Activated B cell treated with CpG ODN at 0.5 μM for 24 hours (primary cell): ENCODE results near the gene TXK. TPM values are rescaled to one million over a fixed set of nuclear protein-coding genes. Genes with fewer than 3 reads are reported as not detected.
A peak's percentile ranks its signal among the peaks of the same experiment; 100 is the strongest.

Experiments used
- ATAC-seq: fragments of 200-7000 bp; cut with Tn5 transposase; one replicate; pipeline ENCODE4 v1.10.0; 2021; ENCODE audit warnings: low read depth, mild to moderate bottlenecking, moderate library complexity
- CTCF ChIA-PET: fragments of 350-600 bp; sonication (Branson Sonifier 250); formaldehyde crosslinking; loops from one replicate; lab custom pipeline; 2021; ENCODE audit warnings: antibody characterized with exemption; lab: Charles Lee
- POLR2A ChIA-PET: fragments of 350-600 bp; sonication (Branson Sonifier 250); formaldehyde crosslinking; loops from one replicate; lab custom pipeline; 2021; ENCODE audit warnings: antibody characterized with exemption; lab: Charles Lee
- DNase-seq: peaks from one replicate; pipeline ENCODE4 v3.0.0; 2022
- H3K27ac Mint-ChIP-seq: one replicate; pipeline ENCODE4 v1.8.0; 2020; ENCODE audit warnings: mixed read lengths
- H3K27me3 Mint-ChIP-seq: one replicate; pipeline ENCODE4 v1.8.0; 2021; ENCODE audit warnings: mixed read lengths
- H3K36me3 Mint-ChIP-seq: one replicate; pipeline ENCODE4 v1.8.0; 2021; ENCODE audit warnings: low read depth, mixed read lengths
- H3K4me1 Mint-ChIP-seq: one replicate; pipeline ENCODE4 v1.8.0; 2021; ENCODE audit warnings: mixed read lengths
- H3K4me3 Mint-ChIP-seq: one replicate; pipeline ENCODE4 v1.8.0; 2020; ENCODE audit warnings: mild to moderate bottlenecking, mixed read lengths
- H3K9me3 Mint-ChIP-seq: one replicate; pipeline ENCODE4 v1.8.0; 2020; ENCODE audit warnings: mixed read lengths
- CTCF ChIP-seq: fragments of 200-600 bp; IDR thresholded peaks from one replicate; pipeline ENCODE4 v1.8.0; 2022; ENCODE audit warnings: antibody characterized with exemption, mild to moderate bottlenecking
- intact Hi-C: fragments of 100-400 bp; cut with micrococcal nuclease; formaldehyde crosslinking; loops from one replicate; pipeline ENCODE4 v1.15.1; 2024
- total RNA-seq: library from RNA; stranded (reverse); gene quantifications from 2 replicates; pipeline ENCODE4 v1.2.3, GENCODE V29; 2022

Gene TXK
- total RNA-seq, 1 donor from 2014 or later: 1.7 TPM

DNA sequence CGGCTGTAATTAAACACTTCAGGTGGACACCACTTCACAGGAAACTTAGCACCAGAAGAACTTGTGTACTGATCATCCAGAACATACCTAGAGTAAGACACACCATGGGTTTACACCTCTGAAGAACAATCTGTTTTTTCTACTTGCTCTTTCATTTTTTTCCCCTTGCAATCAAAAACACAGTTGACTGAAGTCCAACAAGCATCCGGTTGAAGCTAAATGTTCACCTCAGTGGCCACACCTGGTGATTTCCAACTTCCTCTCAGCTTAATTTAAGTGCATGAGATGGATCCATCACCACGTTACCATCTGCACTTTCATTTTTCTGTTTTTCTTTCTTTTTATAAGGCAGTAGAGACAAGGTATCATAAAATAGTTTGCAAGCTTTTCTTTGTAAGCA is 4.9 kb upstream of the TXK start:
- ATAC-seq (peak; percentile 86), DNase-seq (no peak)
- peak overlapping the region; percentile 36 for H3K27ac Mint-ChIP-seq
- intact Hi-C loops: loop anchor here (1.0 kb wide), 1 partner anchor 11 kb away; no protein-coding TSS in a partner anchor
- no peaks in the 10 kb centered on the region for H3K27me3 Mint-ChIP-seq
- no peak for TF ChIP-seq CTCF
- peaks cover 28% of the 10 kb centered on the region for H3K4me1 Mint-ChIP-seq
- ChIA-PET POLR2A (interaction anchor here (0.9 to 1.7 kb wide), 2 partner anchors 102 to 203 kb away, joined by 3 to 8 read pairs; partner anchors contain the start of gene SLAIN2), CTCF (interaction anchor here (0.9 to 2.6 kb wide), 4 partner anchors 10 to 137 kb away, joined by 3 to 22 read pairs (median 7); no protein-coding TSS in a partner anchor)
- no peaks in the 10 kb centered on the region for H3K9me3 Mint-ChIP-seq
- peak overlapping the region; percentile 30 for H3K4me3 Mint-ChIP-seq
- peaks cover 40% of the 10 kb centered on the region for H3K36me3 Mint-ChIP-seq

- TF ChIP-seq CTCF: no peak
- no peak overlapping the region for H3K4me3 Mint-ChIP-seq
- CTCF ChIA-PET: interaction anchor here (0.9 to 2.6 kb wide), 5 partner anchors 10 to 137 kb away, joined by 3 to 22 read pairs (median 7); no protein-coding TSS in a partner anchor
- POLR2A ChIA-PET: interaction anchor here (1.7 kb wide), 1 partner anchor 203 kb away, joined by 8 read pairs; the partner anchor contains the start of gene SLAIN2
- no peaks in the 10 kb centered on the region for H3K27me3 Mint-ChIP-seq
- no peaks in the 10 kb centered on the region for H3K9me3 Mint-ChIP-seq
- intact Hi-C loops: no loop called here
- H3K4me1 Mint-ChIP-seq: peaks cover 28% of the 10 kb centered on the region
- ATAC-seq: no peak
- peaks cover 42% of the 10 kb centered on the region for H3K36me3 Mint-ChIP-seq
- H3K27ac Mint-ChIP-seq: peak overlapping the region; percentile 36
- no peak for DNase-seq
These were observed 4.5 kb upstream of the TXK start for GRCh38 chr4:48138511-48138910.

- peaks cover 38% of the 10 kb centered on the region for H3K36me3 Mint-ChIP-seq
- H3K9me3 Mint-ChIP-seq: no peaks in the 10 kb centered on the region
- H3K27me3 Mint-ChIP-seq: no peaks in the 10 kb centered on the region
- ATAC-seq (no peak), DNase-seq (no peak)
- TF ChIP-seq CTCF: no peak
- H3K4me3 Mint-ChIP-seq: no peak overlapping the region
- H3K4me1 Mint-ChIP-seq: peaks cover 28% of the 10 kb centered on the region
- CTCF ChIA-PET: interaction anchor here (0.9 to 1.0 kb wide), 2 partner anchors 10 to 14 kb away, joined by 3 read pairs; no protein-coding TSS in a partner anchor
- intact Hi-C loops: no loop called here
- POLR2A ChIA-PET: no interaction called here
- H3K27ac Mint-ChIP-seq: peak overlapping the region; percentile 18
These were observed 3.8 kb upstream of the TXK start for GRCh38 chr4:48137846-48138245.

DNA sequence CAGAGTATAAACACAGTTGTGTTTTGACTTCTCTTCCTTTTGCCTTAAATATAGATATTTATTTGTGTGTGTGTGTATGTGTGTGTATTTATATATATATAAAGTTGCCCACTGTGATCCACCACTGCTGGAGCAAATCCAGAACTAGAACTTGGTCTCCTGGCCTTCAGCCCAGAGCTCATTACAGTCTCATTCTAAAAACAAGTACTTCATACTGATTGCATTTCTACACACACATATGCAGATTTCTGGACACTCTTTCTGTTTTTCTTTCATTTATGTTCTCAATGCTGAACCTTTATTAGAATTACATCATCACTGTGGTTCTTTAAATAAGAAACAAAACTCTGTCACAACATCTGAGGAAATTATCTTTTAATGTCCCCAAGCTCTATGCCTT is 381 bp downstream of the TXK start:
- POLR2A ChIA-PET: no interaction called here
- CTCF ChIA-PET: interaction anchor here (0.6 kb wide), 1 partner anchor 54 kb away, joined by 3 read pairs; no protein-coding TSS in a partner anchor
- Mint-ChIP-seq H3K27me3 (no peaks in the 10 kb centered on the region), H3K9me3 (no peaks in the 10 kb centered on the region), H3K4me1 (peaks cover 12% of the 10 kb centered on the region), H3K27ac (no peak overlapping the region), H3K4me3 (no peak overlapping the region), H3K36me3 (peaks cover 36% of the 10 kb centered on the region)
- DNase-seq (no peak), ATAC-seq (no peak)
- intact Hi-C loops: no loop called here
- TF ChIP-seq CTCF: no peak

- no peak for TF ChIP-seq CTCF
- Mint-ChIP-seq H3K36me3 (peaks cover 22% of the 10 kb centered on the region), H3K27ac (no peak overlapping the region), H3K4me3 (no peak overlapping the region), H3K4me1 (peaks cover 10% of the 10 kb centered on the region), H3K9me3 (no peaks in the 10 kb centered on the region), H3K27me3 (no peaks in the 10 kb centered on the region)
- intact Hi-C loops: no loop called here
- CTCF ChIA-PET: interaction anchor here (0.7 to 1.9 kb wide), 3 partner anchors 9 to 255 kb away, joined by 3 to 8 read pairs (median 4); no protein-coding TSS in a partner anchor
- POLR2A ChIA-PET: interaction anchor here (0.7 kb wide), 2 partner anchors 18 to 261 kb away, joined by 4 to 5 read pairs; no protein-coding TSS in a partner anchor
- ATAC-seq: no peak
- no peak for DNase-seq
These were observed 2.3 kb downstream of the TXK start for GRCh38 chr4:48131736-48132135.
